Heart right ventricle (tissue), 16 donors: ENCODE results near the gene OLFM1. TPM values are rescaled to one million over a fixed set of nuclear protein-coding genes. Genes with fewer than 3 reads are reported as not detected.

ENCODE experiments used
- ATAC-seq, 8 donors: fragments of 200-7000 bp; cut with Tn5 transposase; one replicate each; pipeline ENCODE4 v1.9.1; 2020; ENCODE audit warnings: mild to moderate bottlenecking in 8 of 8, moderate library complexity in 8 of 8, moderate number of reproducible peaks in 1 of 8
- DNase-seq, 2 donors: peaks; one replicate each; pipeline ENCODE4 v3.0.0-alpha.2; 2020
- H3K27ac ChIP-seq, 10 donors: fragments of 200-600 bp; sonication (generic) in 2 of 10; one replicate each; pipeline versions ENCODE4 v1.5.0 to v1.8.0; 2020 to 2022; ENCODE audit warnings: mild to moderate bottlenecking in 3 of 10
- H3K27me3 ChIP-seq, 7 donors: fragments of 200-600 bp; one replicate each; pipeline ENCODE4 v1.8.0; 2021 to 2022; ENCODE audit warnings: mild to moderate bottlenecking in 2 of 7
- H3K36me3 ChIP-seq, 9 donors: fragments of 200-600 bp; sonication (generic) in 1 of 9; one replicate each; pipeline versions ENCODE4 v1.5.0 to v1.8.0; 2020 to 2022; ENCODE audit warnings: mild to moderate bottlenecking in 2 of 9
- H3K4me1 ChIP-seq, 9 donors: fragments of 200-600 bp; sonication (generic) in 1 of 9; one replicate each; pipeline versions ENCODE4 v1.5.0 to v1.8.0; 2020 to 2022; ENCODE audit warnings: mild to moderate bottlenecking in 4 of 9
- H3K4me3 ChIP-seq, 10 donors: fragments of 200-600 bp; sonication (generic) in 2 of 10; one replicate each; pipeline versions ENCODE4 v1.5.0 to v1.8.0; 2020 to 2022; ENCODE audit warnings: mild to moderate bottlenecking in 7 of 10, moderate library complexity in 2 of 10
- H3K9me3 ChIP-seq, 11 donors: fragments of 200-600 bp in 10 of 11; sonication (generic) in 2 of 11; one replicate each; pipeline versions ENCODE4 v1.5.0 to v1.8.0; 2013 to 2022; ENCODE audit warnings: mild to moderate bottlenecking in 2 of 11, control low read depth in 1 of 11, moderate library complexity in 1 of 11
- WGBS, 2 donors: extraction: QIAGEN DNeasy Blood & Tissue Kit; methylation state at CpG; one replicate each; pipeline ENCODE4 v1.1.7; 2013; ENCODE audit warnings: inconsistent platforms in 1 of 2; 5-methylcytosine and 5-hydroxymethylcytosine counted together
- intact Hi-C, 10 donors: fragments of 100-400 bp; cut with DNase I; formaldehyde crosslinking; loops; one replicate each; pipeline versions ENCODE4 v1.11.1 to v1.14.2; 2022
- long read RNA-seq, 3 donors: library from polyadenylated mRNA; unstranded; transcript quantifications; one replicate each; pipeline ENCODE4 v2.0.0, GENCODE V29; 2020 to 2021
- polyA plus RNA-seq, 2 donors: library from polyadenylated mRNA; stranded (reverse); fragments of 200-250 nt; gene quantifications; one replicate each; pipeline ENCODE4 v1.2.3, GENCODE V29; 2013
- total RNA-seq, 10 donors: library from RNA; stranded (reverse); fragmentation: NEBNext Ultra II Directional in 3 of 10; extraction: Animal tissue kit (Norgen Biotek cat#: 25700) in 3 of 10; gene quantifications; one replicate each; pipeline versions ENCODE4 v1.2.1 to v1.2.4, GENCODE V29; 2021 to 2023
- TF ChIP-seq, protein P1 (sequence below), 9 donors: fragments of 200-600 bp; sonication (generic) in 2 of 9; IDR thresholded peaks; one replicate each; pipeline versions ENCODE4 v1.5.0 to v1.8.0; 2021 to 2022; ENCODE audit warnings: antibody characterized with exemption in 9 of 9, mild to moderate bottlenecking in 5 of 9, moderate library complexity in 1 of 9
- donor health status: Arrhythmogenic right ventricular cardiomyopathy.
- donor health status: ischemic (EF 13 %, LVEDD 7.1; RV severe dilation, severe dysfunction).
- donor health status: healthy with polysubstance abuse.
- donor health status: DM: no; HTN: yes; CAD: no.
- donor health status: DM: no; HTN: no; CAD: no.
- donor health status: ischemic (EF 25% LVEDD 6.9; RV normal size, moderate dysfunction).
- donor health status: ischemic (EF 25% LVEDD 5.7; RV mildly dilated, moderate dysfunction).
- donor health status: healthy.
- donor health status: DM: yes; HTN: yes; CAD: no.
- donor health status: Ischemic cardiomyopathy.
- donor health status: ischemic (EF 35%, LVEDD 5.7; RV mildly dilated, moderate dysfunction).
- donor health status: nonischemic (EF 11% LVEDD 7.7; RV severe dilation, severe dysfunction).
- donor health status: DM: yes; HTN: yes; CAD: no.
- donor health status: PGD.
- donor health status: ischemic (EF 29% LVEDD 5.4; RV normal size, mild dysfunction).
- donor health status: nonischemic (EF 23%, LVEDD 6.1; RV moderate dilation, normal function).

The OLFM1 gene
- total RNA-seq: 10 to 100 TPM in 2 of 10 donors, 1 to 10 TPM in 8; 3.3 to 13.3 (median 5.9) TPM
- polyA plus RNA-seq: 10 to 100 TPM; 11.3 to 14.9 TPM
- long read RNA-seq, donor 1, transcript OLFM1-201 (6 exons, 2,591 nt): major isoform, 5 of 8 reads
- long read RNA-seq, donor 1, partial matches to known transcripts: 0 of 8 reads
- long read RNA-seq, donor 1, other reads (novel, unspliced or antisense): 1 of 8 reads
- long read RNA-seq, donor 2, transcript OLFM1-201 (6 exons, 2,591 nt): major isoform, 10 of 24 reads
- long read RNA-seq, donor 2, transcript OLFM1-204 (6 exons, 2,444 nt): minor isoform, 6 of 24 reads
- long read RNA-seq, donor 2, partial matches to known transcripts: 1 of 24 reads
- long read RNA-seq, donor 2, other reads (novel, unspliced or antisense): 1 of 24 reads
- long read RNA-seq, donor 3, partial matches to known transcripts: 0 of 1 reads
- long read RNA-seq, donor 3, other reads (novel, unspliced or antisense): 0 of 1 reads

DNA sequence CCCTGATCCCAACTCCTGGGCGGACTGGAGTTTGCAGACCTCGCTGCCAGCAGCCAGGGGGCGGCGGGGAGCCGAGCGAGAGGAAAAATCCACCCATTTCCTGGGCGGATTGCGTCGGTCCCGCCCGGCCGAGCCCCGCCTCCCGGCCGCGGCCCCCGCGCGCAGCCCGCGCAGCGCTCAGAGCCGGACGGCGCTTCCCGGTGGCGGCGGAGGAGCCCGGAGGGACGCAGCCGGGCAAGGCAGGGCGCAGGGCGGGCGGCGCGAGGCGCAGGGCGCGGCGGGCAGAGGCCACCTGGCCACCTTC is at the start of gene OLFM1:
Gene OLFM1 (plus strand): TSS at position 180 of the 304 bp plus-strand sequence. CDS start 322 bp downstream, outside the sequence.
- WGBS, 2 donors: 0% methylated on average over 9 to 40 of the region's 40 CpGs
- Histone ChIP-seq H3K27me3 (peaks cover 15 to 51% (median 34%) of the 10 kb centered on the region in 7 donors), H3K9me3 (no peaks in the 10 kb centered on the region), H3K4me1 (peaks cover 8 to 39% (median 33%) of the 10 kb centered on the region in 9 donors), H3K36me3 (no peaks in the 10 kb centered on the region), H3K27ac (peak within 1 kb of the TSS in 4 of 10 donors; percentile 10 to 61 (median 52)), H3K4me3 (peak within 1 kb of the TSS; percentile 3 to 59 (median 50))
- peak; percentile 81 to 82 for DNase-seq
- TF ChIP-seq, protein P1, sequence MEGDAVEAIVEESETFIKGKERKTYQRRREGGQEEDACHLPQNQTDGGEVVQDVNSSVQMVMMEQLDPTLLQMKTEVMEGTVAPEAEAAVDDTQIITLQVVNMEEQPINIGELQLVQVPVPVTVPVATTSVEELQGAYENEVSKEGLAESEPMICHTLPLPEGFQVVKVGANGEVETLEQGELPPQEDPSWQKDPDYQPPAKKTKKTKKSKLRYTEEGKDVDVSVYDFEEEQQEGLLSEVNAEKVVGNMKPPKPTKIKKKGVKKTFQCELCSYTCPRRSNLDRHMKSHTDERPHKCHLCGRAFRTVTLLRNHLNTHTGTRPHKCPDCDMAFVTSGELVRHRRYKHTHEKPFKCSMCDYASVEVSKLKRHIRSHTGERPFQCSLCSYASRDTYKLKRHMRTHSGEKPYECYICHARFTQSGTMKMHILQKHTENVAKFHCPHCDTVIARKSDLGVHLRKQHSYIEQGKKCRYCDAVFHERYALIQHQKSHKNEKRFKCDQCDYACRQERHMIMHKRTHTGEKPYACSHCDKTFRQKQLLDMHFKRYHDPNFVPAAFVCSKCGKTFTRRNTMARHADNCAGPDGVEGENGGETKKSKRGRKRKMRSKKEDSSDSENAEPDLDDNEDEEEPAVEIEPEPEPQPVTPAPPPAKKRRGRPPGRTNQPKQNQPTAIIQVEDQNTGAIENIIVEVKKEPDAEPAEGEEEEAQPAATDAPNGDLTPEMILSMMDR (IDR thresholded peaks at IDR 0.05): peak; percentile 59 to 84 (median 78)
- intact Hi-C loops: loop anchor here in 9 of 10 donors (2.0 to 10.0 kb wide), 8 partner anchors 190 to 325 kb away; no protein-coding TSS in a partner anchor
- ATAC-seq: peak; percentile 81 to 92 (median 88)

GRCh38 chr9:135038331-135038730 is 49.1 kb upstream of the OLFM1 start:
- Histone ChIP-seq H3K4me1 (no peaks in the 10 kb centered on the region), H3K36me3 (no peaks in the 10 kb centered on the region), H3K27ac (no peak overlapping the region), H3K9me3 (no peaks in the 10 kb centered on the region), H3K27me3 (peaks cover 0 to 45% (median 25%) of the 10 kb centered on the region in 7 donors), H3K4me3 (no peak overlapping the region)
- ATAC-seq: no peak
- no peak for DNase-seq
- intact Hi-C loops: loop anchor here in 1 of 10 donors (10.0 kb wide), 1 partner anchor 1116 kb away; no protein-coding TSS in a partner anchor
- TF ChIP-seq, protein P1 (IDR thresholded peaks at IDR 0.05): no peak
- 75 to 78% methylated on average over 13 of the region's 13 CpGs for WGBS, 2 donors

GRCh38 chr9:135038826-135039225 is 48.6 kb upstream of the OLFM1 start:
- no peaks in the 10 kb centered on the region for H3K36me3 ChIP-seq
- no peaks in the 10 kb centered on the region for H3K9me3 ChIP-seq
- no peaks in the 10 kb centered on the region for H3K4me1 ChIP-seq
- peaks cover 0 to 42% (median 23%) of the 10 kb centered on the region in 7 donors for H3K27me3 ChIP-seq
- no peak for ATAC-seq
- H3K4me3 ChIP-seq: no peak overlapping the region
- no peak for DNase-seq
- TF ChIP-seq, protein P1 (IDR thresholded peaks at IDR 0.05): no peak
- 66 to 70% methylated on average over 3 of the region's 3 CpGs for WGBS, 2 donors
- no peak overlapping the region for H3K27ac ChIP-seq
- intact Hi-C loops: loop anchor here in 1 of 10 donors (10.0 kb wide), 1 partner anchor 1116 kb away; no protein-coding TSS in a partner anchor

GRCh38 chr9:135039266-135039870 is 48.1 kb upstream of the OLFM1 start:
- H3K36me3 ChIP-seq: no peaks in the 10 kb centered on the region
- H3K4me3 ChIP-seq: no peak overlapping the region
- H3K27ac ChIP-seq: no peak overlapping the region
- H3K4me1 ChIP-seq: no peaks in the 10 kb centered on the region
- ATAC-seq (no peak), DNase-seq (no peak)
- H3K27me3 ChIP-seq: peaks cover 0 to 40% (median 23%) of the 10 kb centered on the region in 7 donors
- WGBS, 2 donors: 79 to 85% methylated on average over 14 of the region's 14 CpGs
- intact Hi-C loops: loop anchor here in 1 of 10 donors (10.0 kb wide), 1 partner anchor 1115 kb away; no protein-coding TSS in a partner anchor
- no peaks in the 10 kb centered on the region for H3K9me3 ChIP-seq
- TF ChIP-seq, protein P1 (IDR thresholded peaks at IDR 0.05): no peak
